ENCODE data around the gene GRM8. TPM values are rescaled to one million over a fixed set of nuclear protein-coding genes. Genes with fewer than 3 reads are reported as not detected.

GRM8 gene
- total and polyA plus RNA-seq, 4 donors: 0.28 to 4.9 (median 2.8) TPM

- H3K4me3 ChIP-seq (ENCODE audit: low read depth in 1 of 3, low read length in 3 of 3): no peak overlapping the region
- H3K27ac ChIP-seq (ENCODE audit: low read depth in 1 of 2, low read length in 2 of 2): no peak overlapping the region
- TF ChIP-seq EGR1 (IDR thresholded peaks at IDR 0.05; ENCODE audit: low read depth in 2 of 2): no peak
- TF ChIP-seq RAD21 (IDR thresholded peaks at IDR 0.05): no peak
- TF ChIP-seq GABPA (IDR thresholded peaks at IDR 0.05 in 1 of 2, conservative IDR thresholded peaks at IDR 0.05 in 1 of 2): no peak
- no peak for TF ChIP-seq RXRA (IDR thresholded peaks at IDR 0.05)
- TF ChIP-seq ZBTB33 (IDR thresholded peaks at IDR 0.05): no peak
- TF ChIP-seq ATF3 (IDR thresholded peaks at IDR 0.05): no peak
- no peak for TF ChIP-seq FOXA1 (IDR thresholded peaks at IDR 0.05)
- no peak for TF ChIP-seq TAF1 (conservative IDR thresholded peaks at IDR 0.05)
- H3K4me1 ChIP-seq (ENCODE audit: control insufficient read depth in 4 of 4, insufficient read depth in 4 of 4, low read length in 3 of 4): no peaks in the 10 kb centered on the region
- DNase-seq (ENCODE audit: low spot score): no peak
- H3K27me3 ChIP-seq (ENCODE audit: control insufficient read depth in 4 of 4, insufficient read depth in 4 of 4, low read length in 3 of 4): no peaks in the 10 kb centered on the region
- H3K9me3 ChIP-seq (ENCODE audit: control insufficient read depth in 4 of 4, low read length in 3 of 4): no peaks in the 10 kb centered on the region
- WGBS: 93% methylated on average over 4 of the region's 4 CpGs
- no peak overlapping the region for H3K9ac ChIP-seq (ENCODE audit: low read depth in 1 of 2, low read length in 2 of 2)
- no peaks in the 10 kb centered on the region for H3K36me3 ChIP-seq (ENCODE audit: control insufficient read depth in 4 of 4, insufficient read depth in 3 of 4, low read depth in 1 of 4, low read length in 3 of 4)
Observed at GRCh38 chr7:126948664-126949063, 304.1 kb downstream of the GRM8 start.

- WGBS: 44% methylated on average over 4 of the region's 4 CpGs
- TF ChIP-seq JUND (IDR thresholded peaks at IDR 0.05): peak in 1 of 2 donors; percentile 85
- peak in 1 of 2 donors; percentile 33 for TF ChIP-seq HNF4A (conservative IDR thresholded peaks at IDR 0.05)
- TF ChIP-seq TAF1 (conservative IDR thresholded peaks at IDR 0.05): no peak
- no peak for TF ChIP-seq ATF3 (IDR thresholded peaks at IDR 0.05)
- TF ChIP-seq SP1 (IDR thresholded peaks at IDR 0.05): no peak
- no peak for TF ChIP-seq NR2F2 (IDR thresholded peaks at IDR 0.05)
- no peak for TF ChIP-seq FOXA1 (IDR thresholded peaks at IDR 0.05)
- no peak for TF ChIP-seq REST (IDR thresholded peaks at IDR 0.05)
- no peak for TF ChIP-seq HNF4G (IDR thresholded peaks at IDR 0.05)
- TF ChIP-seq MAX (IDR thresholded peaks at IDR 0.05): peak; percentile 61
- TF ChIP-seq YY1 (IDR thresholded peaks at IDR 0.05): no peak
- TF ChIP-seq EGR1 (IDR thresholded peaks at IDR 0.05; ENCODE audit: low read depth in 2 of 2): no peak
- no peak for TF ChIP-seq GABPA (IDR thresholded peaks at IDR 0.05 in 1 of 2, conservative IDR thresholded peaks at IDR 0.05 in 1 of 2)
- no peak for TF ChIP-seq ZBTB33 (IDR thresholded peaks at IDR 0.05)
- no peak for TF ChIP-seq FOXA2 (IDR thresholded peaks at IDR 0.05)
- TF ChIP-seq CTCF (IDR thresholded peaks at IDR 0.05; ENCODE audit: low read depth, low read length, missing input control): no peak
- TF ChIP-seq RAD21 (IDR thresholded peaks at IDR 0.05): peak in 1 of 2 donors; percentile 25
- peak in 1 of 2 donors; percentile 54 for TF ChIP-seq RXRA (IDR thresholded peaks at IDR 0.05)
Observed at GRCh38 chr7:126940723-126941307, 311.9 kb downstream of the GRM8 start.

More at GRCh38 chr7:126940723-126941307, 311.9 kb downstream of the GRM8 start:
- Histone ChIP-seq H3K36me3 (ENCODE audit: control insufficient read depth in 4 of 4, insufficient read depth in 3 of 4, low read depth in 1 of 4, low read length in 3 of 4) (no peaks in the 10 kb centered on the region), H3K4me1 (ENCODE audit: control insufficient read depth in 4 of 4, insufficient read depth in 4 of 4, low read length in 3 of 4) (no peaks in the 10 kb centered on the region), H3K9ac (ENCODE audit: low read depth in 1 of 2, low read length in 2 of 2) (no peak overlapping the region), H3K27ac (ENCODE audit: low read depth in 1 of 2, low read length in 2 of 2) (no peak overlapping the region), H3K27me3 (ENCODE audit: control insufficient read depth in 4 of 4, insufficient read depth in 4 of 4, low read length in 3 of 4) (no peaks in the 10 kb centered on the region), H3K9me3 (ENCODE audit: control insufficient read depth in 4 of 4, low read length in 3 of 4) (no peaks in the 10 kb centered on the region), H3K4me3 (ENCODE audit: low read depth in 1 of 3, low read length in 3 of 3) (no peak overlapping the region)
- no peak for DNase-seq (ENCODE audit: low spot score)
